Medulla oblongata (tissue), 1 donor: Measurements from ENCODE around the gene ZBTB20.

Experiments
- DNase-seq: peaks from one replicate; pipeline ENCODE4 v3.0.0-alpha.2; 2015; ENCODE audit errors: extremely low spot score

The ZBTB20 gene

DNA sequence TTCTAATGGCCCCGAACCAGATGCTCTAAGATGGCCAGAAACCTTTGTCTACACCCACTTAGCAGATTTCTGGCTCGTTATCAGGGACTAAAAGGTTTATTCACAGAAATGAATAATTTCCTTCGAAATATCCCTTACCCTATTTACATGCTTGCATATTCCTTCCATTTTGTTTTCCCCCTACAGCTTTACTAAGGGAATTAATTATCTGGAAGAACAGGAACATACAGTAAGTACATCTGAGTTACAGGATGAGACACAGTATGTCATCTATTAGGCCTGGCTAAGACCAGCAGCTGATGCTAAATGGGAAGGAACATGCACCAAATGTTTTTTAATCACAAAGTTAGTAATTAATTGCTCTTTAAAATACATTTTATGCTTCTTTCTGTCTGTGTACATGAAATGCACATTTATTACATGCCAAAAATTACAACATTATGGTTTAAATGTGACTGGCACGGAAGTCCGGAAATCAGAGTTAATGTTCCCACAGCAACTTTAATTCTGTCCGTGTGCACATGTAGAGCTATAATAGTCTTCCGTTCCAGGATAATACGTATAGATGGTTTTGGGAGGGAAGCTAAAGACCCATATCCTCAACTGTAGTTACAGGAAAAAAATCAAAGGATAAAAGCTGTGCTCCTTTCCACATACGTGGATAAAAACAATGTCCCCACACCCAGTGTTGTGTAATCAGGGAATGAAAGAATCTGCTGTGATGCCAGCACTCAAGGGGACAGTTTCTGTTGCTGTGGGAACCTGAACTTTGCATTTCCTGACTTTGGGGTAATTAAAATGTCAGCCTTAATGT is 771.3 kb downstream of the ZBTB20 start:
- no peak for DNase-seq

DNA sequence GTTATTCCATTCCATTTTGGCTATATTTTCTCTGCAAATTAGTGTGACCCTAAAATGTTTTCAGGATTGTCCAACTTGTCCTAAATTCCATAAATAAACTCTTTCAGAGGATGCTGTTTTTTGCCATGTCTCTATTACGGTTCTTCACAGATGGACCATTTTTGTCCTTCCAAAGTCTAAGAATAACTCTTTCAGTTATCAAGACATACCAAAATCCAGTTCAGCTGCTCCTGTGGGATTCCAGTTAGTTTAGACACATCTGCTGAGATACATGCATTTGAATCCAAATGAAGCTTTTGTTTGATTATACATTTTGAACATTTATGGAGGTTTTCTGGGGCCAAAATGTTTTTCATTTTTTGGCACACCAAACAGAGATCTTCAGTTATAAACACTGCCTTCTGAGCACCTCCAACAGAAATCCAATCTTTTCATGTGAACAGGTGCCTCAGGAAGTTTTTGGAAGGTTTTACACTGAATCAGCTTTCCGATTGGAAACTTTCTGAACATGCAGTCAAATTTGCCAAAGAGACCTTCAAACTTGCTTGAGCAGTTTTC is 772.6 kb downstream of the ZBTB20 start:
- no peak for DNase-seq

DNA sequence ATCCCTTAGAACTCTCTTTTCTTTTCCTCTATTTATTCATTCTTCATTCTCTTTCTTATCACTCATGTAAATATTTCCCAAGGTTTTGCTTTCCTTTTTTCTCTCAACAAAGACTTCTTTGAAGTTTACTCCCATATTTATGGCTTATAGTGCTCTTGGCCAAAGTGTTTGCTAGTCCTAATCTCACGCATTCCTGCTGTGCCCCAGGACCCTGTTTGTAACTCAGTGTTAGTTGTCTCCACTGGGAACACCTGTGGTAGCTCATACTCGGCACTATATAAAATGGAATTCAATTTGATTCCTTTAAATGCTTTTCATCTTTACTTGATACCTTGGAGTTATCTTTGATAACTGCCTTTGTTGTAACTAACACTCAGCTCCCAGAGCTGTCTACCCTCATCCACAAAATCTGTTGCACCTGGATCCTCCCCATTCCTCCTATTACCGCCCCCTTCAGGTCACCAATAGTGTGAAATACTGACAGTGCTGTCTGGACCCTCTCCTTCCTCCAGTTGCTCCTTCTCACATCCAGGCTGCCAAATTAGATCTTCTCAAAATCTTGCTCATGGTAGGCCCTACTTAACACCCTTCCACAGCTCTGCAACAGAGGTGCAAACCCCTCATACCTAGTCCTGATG is 776.4 kb downstream of the ZBTB20 start:
- no peak for DNase-seq

DNA sequence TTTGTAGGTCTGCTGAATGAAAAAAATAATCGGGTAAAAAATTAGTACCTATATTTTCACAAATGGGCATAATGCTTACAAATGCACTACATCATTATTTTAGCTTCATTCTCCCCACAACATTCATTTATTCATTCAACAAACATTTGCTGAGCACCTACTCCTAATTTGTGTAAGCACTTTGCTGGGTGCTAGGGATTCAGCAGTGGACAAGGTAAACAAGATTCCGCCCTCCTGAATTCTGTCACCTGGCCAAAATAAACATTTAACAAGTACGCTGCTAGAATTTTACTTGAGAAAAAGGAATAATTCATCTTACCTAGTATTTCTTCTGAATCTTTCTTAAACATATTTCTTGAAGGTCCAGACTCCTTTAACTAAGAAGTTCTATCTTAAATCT is 781.2 kb downstream of the ZBTB20 start:
- no peak for DNase-seq

DNA sequence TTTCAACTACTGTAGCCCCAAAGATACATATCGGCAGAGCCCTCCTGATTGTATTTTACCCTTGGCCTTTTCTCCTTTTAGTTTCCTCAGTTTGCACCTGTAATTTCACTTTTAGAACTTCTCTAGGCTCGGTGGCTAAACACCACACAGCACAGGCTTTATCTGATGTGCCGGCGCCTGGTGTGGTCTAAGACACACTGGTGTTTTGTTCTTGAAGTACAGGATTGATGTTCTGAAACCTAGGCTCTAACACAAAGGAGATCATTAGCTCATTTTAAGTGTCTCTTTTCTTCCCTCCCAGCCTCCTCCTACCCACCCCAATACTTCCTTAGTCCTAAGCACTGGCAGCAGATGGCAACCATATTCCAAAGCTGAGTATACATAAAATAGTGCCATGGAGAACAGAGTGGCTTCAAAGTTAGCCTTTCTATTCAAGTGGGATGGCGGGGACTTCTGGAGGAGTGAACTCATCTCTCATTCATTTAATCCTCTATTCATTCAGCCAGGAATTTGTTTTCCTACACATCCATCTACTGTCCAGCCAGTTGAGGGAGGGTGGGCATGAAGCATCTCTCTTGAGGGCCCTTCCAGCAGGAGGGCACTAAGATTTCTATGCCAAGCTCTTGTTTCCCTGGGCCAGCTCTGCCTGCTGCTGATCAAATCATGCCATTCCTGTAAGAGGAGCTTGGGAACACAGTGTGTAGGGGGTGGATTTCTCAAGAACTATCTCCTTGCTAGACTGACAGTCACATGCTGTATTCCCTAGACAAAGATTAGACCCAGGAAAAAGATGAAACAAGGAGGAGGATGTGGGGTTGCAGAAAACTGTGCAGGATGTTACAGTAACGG is 782.1 kb downstream of the ZBTB20 start:
- DNase-seq: peak; percentile 37

DNA sequence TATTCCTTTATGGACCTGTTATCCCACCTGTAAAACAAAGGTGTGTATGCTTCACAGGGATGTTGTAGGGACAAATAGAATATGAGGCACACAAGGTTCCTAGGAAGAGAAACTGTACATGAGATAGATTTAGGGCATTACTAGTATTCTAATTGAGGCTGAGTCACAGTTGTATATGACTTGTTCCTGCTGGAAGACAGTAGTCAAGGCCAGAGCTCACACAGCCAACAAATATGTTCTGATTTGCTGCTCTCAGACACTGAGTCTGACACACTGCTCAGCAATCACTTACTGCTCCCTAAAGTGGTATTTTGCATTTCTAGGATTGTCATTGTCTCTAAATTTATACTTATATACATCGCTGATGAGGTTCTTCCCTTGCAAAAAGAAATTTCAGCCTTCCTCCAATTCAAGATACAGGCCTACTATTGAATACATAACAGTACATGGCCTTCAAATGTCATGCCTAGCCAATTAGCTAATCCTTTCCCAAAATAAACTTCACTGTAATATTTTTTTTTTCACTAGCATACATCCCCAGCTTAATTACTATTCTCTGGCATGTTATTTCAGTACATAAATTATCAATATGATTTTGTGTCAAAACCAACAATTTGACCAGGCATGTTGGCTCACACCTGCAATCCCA is 783.4 kb downstream of the ZBTB20 start:
- peak; percentile 37 for DNase-seq

DNA sequence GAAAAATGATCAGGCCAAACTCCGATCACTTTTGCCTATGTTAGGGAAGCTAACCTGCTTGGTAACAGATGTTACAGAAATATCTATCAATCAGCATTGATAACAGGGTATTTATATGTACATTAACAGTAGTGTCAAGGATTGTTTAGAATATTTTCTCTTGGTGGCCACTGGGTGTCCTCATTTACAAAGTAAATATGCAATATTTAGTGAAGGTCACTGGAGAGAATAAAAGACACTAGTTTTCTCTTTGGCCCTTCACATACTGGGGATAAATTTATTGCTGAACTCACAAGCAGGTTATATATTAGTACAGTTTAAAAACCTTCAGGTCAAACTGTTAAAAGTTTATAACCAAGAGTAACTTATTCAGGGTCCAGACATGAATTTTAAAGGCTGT is 784.3 kb downstream of the ZBTB20 start:
- DNase-seq: peak; percentile 82

DNA sequence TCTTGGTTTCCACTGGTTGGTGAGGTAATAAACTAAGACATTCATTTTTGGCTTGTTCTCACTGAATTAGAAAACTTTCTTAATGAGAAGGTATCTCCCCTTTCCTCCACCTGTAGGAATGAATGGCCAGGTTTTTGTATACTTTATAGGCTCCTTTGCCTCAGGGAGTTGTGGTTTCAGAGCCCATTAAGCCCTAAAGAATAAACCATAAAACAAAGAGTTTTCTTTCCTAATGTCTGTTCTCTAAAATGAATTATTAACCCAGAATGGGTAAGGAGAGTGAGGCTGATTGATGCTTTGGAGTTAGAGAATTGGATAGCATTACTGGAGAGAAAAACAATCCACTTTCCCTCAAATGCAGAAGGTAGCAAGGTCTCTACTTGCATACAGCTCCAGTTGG is 785.7 kb downstream of the ZBTB20 start:
- no peak for DNase-seq

DNA sequence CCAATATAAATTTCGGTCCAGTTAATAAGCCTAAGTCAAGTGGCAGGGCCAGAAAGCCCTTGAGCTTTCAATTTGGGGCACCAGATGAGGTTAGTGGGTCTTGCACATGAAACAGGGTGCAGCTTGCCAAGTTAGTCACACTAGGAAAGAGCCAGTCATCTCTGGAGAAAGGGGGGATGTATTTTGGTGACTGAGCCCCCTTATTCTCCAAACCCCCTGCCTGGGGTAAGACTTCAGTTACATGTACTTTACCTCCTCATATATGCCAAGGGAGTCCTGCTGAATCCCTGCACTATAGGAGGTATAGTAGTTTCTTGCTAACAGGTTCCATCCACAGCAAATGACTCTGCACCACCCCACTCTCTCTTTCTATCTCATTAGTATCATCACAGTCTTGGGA is 790.6 kb downstream of the ZBTB20 start:
- DNase-seq: no peak

DNA sequence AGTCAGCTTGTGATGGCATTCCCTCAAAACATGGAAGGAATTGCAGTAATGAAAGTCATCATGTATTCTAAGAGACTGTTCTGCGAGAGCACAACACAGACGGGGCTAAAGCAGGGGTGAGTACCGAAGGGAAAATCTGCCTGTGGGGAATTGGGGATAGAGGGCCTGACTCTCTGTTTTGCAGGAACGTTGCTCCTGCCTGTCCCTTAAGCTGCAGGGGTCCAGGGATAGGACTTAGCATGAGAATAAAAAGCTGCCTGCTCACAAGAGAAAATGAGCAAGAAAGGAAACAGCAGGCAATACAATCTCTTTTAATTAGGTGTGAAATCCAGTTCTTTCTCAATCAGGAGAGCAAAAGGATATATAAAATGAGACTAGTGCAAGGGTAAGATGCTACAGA is 791.0 kb downstream of the ZBTB20 start:
- no peak for DNase-seq

DNA sequence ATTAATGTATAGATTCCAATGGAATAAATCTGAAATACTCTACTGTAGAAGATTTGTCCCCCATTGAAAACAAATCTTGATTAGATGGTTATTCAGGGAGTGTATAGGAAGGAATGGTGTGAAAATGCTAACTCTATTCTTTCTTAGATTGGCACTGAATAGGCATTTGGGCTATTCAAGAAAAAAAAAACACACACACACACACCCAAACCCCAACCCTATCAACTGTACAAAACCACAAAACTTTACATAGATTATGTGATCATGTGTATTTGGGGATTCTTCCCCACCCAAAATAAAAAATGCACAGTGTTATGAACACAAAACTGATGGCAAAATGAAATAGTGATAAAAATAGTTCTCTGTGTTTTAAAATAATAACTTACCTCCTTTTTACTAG is 791.4 kb downstream of the ZBTB20 start:
- DNase-seq: no peak

DNA sequence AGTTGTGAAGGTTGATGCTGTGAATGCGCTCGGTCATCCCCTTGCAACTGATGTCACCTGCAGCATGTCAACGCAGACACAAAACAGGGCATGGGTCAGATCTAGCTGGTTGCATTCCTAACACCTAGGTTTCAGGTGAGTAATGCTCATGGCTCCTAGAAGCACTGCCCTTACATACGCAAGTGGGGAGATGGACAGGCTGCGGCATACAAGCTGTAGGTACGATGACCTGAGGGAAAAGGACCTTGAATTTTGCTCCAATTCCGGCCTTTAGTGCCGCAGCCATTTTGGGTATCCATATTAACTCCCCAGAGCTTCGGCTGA is 795.3 kb downstream of the ZBTB20 start:
- no peak for DNase-seq

DNA sequence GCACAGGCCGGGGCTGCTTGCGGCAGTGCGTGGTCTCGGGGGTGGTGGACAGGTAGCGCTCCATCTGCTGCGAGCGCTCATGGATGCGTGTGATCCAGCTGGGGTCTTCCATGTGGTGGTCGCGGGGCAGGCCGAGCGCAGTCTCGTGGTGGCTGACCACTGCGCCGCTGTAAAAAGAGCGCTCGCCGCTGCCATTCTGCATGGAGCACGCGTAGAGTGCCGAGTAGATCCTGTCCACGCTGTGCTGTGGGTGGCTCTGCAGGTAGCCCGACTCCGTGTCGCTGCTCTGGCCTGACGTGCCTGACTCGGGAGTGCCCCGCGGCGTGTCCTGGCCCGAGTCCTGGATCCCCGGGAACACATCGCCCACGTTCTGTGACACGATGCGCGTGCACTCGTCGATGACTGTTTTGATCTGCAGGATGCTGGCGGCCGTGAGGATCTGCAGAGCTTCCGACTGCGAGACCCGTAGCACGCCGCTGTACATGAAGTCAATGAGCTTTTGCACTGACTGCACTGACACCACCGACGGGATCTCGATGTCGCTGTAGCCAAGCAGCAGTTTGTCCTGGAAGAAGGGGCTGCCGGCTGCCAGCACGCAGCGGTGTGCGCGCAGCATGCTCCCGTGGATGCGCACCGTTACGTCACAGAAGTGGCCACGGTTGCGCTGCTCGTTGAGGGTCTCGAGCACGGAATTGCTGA is 795.8 kb downstream of the ZBTB20 start:
- no peak for DNase-seq

DNA sequence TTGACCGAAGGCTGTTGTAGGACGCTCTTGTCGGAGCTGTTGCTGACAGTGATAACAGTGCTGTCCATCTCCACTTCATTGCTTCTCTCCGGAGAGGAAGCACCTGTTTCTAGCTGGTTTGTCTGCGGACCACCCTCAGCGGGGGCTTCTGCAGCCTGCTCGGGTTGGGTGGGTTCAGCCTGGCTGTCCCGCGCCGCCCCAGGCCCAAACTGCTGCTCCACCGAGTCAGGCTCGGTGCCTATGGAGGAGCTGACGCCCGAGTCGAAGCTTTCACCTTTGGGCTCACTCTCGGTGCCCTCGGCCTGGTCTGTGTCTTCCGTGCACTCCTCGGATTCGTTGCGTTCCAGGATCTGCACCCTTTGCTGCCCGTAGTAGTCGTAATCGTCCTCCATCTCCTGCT is 796.4 kb downstream of the ZBTB20 start:
- no peak for DNase-seq

DNA sequence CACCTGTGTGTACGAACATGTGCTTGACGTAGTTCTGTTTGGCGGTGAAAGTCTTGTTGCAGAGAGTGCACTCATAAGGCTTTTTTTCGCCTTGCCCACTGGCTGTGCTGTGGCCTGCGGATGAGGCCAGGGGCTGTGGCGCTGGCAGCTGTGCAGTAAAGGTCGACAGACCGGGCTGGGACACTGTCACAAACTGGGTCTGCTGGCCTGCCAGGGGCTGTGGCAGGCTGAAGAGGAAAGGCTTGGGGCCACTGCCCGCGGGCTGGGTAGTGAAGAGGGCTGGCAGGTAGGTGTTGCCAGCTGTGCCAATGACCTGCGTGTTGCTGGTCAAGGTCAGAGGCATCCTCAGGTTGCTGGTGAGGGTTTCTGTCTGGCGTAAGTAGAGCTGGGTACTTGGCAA is 796.8 kb downstream of the ZBTB20 start:
- no peak for DNase-seq

DNA sequence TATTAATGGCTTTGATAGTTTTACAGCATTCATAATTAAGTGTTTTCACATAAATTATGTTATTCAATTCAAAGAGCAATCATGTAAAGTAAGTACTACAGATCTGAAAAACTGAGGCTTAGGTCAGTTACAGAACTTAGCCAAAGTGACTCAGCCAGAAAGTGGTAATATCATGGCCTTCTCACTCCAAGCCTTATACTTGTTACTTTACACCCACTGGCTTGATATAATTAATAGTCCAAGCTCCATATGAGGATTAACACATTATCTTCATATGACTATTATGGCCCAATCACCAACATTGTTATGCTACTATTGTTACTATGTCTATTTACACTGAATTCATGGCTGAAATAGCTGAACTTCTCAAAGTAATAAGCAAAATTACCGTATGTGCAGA is 802.6 kb downstream of the ZBTB20 start:
- no peak for DNase-seq

DNA sequence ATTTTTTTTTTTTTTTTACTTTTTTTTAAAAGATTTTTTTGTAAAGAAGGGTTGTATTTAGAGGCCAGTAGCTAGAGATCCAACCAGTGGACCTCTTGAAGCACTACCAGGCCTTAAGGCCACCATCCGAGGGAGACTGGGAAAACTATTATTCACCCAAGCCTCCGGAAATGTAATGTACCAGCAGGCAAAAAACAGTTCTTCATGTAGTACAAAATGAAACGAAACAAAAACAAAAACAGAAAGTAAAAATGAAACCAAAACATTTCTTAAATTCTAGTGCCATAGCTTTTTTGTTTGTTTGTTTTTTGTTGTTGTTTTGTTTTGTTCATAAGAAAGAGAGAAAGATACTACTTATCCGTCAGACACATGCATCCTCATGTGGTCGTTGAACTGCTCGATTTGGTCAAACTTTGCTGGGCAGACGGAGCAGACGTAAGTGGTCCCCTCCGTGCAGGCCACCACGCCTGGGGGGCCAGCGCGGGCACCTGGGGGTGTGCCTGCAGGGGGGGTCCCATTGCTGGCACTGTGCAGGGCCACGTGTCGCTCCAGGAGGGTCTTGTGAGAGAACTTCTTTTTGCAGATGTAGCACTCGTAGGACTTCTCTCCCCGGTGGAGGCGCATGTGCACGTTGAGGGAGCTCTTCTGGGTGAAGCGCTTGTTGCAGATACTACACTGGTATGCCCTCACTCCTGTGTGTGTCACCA is 808.3 kb downstream of the ZBTB20 start:
- no peak for DNase-seq

DNA sequence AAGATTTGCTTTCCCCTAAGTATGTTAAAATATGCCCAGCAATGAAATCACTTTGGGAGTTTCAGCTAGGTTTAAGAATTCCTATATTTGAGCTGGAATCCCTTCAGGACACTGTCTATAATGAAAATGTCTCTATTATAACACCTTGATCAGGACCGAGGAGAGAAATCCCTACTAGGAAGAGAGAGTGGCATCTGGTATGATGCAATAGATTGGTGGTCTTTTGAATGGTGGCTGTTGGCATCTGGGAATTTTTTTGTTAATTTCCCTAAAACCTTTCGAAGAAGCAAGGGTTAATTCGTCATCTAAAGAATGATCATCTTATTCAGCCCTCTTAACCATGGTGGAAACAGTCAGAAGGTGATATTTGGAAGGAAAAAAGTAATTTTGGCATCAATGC is 810.2 kb downstream of the ZBTB20 start:
- no peak for DNase-seq

DNA sequence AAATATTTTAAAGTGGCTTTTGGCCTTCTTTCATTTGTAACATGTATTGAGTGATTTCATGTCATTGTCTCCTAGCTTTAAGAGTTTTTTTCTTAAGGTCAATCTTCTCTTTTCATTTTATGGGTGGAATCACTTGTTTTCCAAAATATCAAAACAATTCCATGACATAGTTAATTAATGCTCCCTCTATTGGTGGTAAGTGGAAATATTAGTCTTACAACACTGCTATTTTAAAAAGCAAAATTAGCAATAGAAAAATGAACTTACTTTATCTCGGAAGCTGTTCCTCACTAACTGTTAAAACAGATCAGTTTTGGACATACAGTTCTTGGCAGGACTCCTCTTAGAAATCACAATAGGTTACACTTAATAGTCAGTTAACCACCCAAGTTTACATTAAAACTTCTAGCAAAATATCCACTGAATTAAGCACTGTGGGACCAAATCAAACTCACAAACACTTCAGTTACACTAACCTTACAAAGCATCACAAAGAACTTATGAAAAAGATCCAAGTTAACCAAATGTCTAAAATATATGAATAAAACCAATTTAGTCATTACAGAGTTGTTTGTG is 810.9 kb downstream of the ZBTB20 start:
- DNase-seq: no peak

DNA sequence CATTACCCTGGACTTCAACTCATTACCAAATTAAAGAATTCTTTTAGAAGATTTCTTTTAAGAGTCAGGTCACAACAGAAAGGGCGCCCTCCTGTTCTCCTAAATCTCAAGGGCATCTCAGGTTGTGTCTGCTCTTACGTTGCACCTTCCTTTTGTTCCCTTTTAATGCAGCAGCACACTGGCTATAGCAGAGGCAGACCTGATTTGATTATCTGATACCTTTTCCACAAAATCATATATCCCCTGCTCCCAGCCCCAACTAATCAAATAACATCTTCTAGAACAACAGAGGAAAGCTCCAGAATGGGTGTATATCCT is 813.2 kb downstream of the ZBTB20 start:
- DNase-seq: no peak
